ENCODE results near the gene PTTG1IP.

The PTTG1IP gene

GRCh38 chr21:44876849-44877575 is 3.5 kb upstream of the PTTG1IP start:
- Histone ChIP-seq H3K4me2 (ENCODE audit: insufficient read depth, low read length) (no peak overlapping the region), H4K20me1 (ENCODE audit: insufficient read depth, low read length) (peaks cover 11% of the 10 kb centered on the region), H3K9ac (ENCODE audit: low read depth, low read length) (no peak overlapping the region), H3K27ac (ENCODE audit: low read length) (no peak overlapping the region), H3K27me3 (ENCODE audit: insufficient read depth, low read length, poor library complexity) (peaks cover 23% of the 10 kb centered on the region), H3K79me2 (ENCODE audit: insufficient read depth, low read length) (peaks cover 14% of the 10 kb centered on the region), H3K4me1 (ENCODE audit: insufficient read depth, low read length) (peaks cover 28% of the 10 kb centered on the region), H3K36me3 (ENCODE audit: insufficient read depth, low read length) (peaks cover under 1% of the 10 kb centered on the region; the same call in 1 of the 2 replicates), H3K9me3 (ENCODE audit: insufficient read depth, low read length, severe bottlenecking) (no peaks in the 10 kb centered on the region), H2AFZ (ENCODE audit: low read depth, low read length) (no peak overlapping the region), H3K4me3 (ENCODE audit: low read depth in 1 of 2, low read length in 2 of 2) (no peak overlapping the region)
- no peak for ATAC-seq (ENCODE audit: insufficient read depth, low read depth)
- TF ChIP-seq, protein P1, sequence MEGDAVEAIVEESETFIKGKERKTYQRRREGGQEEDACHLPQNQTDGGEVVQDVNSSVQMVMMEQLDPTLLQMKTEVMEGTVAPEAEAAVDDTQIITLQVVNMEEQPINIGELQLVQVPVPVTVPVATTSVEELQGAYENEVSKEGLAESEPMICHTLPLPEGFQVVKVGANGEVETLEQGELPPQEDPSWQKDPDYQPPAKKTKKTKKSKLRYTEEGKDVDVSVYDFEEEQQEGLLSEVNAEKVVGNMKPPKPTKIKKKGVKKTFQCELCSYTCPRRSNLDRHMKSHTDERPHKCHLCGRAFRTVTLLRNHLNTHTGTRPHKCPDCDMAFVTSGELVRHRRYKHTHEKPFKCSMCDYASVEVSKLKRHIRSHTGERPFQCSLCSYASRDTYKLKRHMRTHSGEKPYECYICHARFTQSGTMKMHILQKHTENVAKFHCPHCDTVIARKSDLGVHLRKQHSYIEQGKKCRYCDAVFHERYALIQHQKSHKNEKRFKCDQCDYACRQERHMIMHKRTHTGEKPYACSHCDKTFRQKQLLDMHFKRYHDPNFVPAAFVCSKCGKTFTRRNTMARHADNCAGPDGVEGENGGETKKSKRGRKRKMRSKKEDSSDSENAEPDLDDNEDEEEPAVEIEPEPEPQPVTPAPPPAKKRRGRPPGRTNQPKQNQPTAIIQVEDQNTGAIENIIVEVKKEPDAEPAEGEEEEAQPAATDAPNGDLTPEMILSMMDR (IDR thresholded peaks at IDR 0.05; ENCODE audit: borderline replicate concordance, extremely low read depth, low read length, poor library complexity, severe bottlenecking), result no peak
- no peak for TF ChIP-seq EZH2 (IDR thresholded peaks at IDR 0.05; ENCODE audit: borderline replicate concordance, low read depth, low read length, severe bottlenecking)
- DNase-seq, result no peak

DNA sequence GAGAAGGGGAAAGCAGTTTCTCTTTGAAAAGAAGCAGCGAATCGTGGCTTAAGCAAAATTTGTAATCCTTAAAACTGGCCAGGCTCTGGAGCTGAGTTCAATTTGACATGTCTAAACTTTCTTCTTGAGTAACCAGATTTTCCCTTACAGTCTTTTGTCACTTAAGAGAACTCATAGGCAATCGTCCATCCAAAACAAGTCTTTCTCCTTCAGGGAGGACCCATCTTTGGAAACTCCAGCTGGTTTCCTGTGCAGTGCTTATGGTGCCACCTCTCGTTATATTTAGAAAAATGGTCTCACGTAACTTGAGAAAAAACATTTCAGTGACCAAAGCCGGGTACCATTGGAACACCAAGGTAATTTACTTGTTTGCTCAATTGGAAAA is 1.8 kb upstream of the PTTG1IP start:
- Histone ChIP-seq H3K79me2 (ENCODE audit: insufficient read depth, low read length) (peaks cover 31% of the 10 kb centered on the region), H4K20me1 (ENCODE audit: insufficient read depth, low read length) (peaks cover 28% of the 10 kb centered on the region), H3K27me3 (ENCODE audit: insufficient read depth, low read length, poor library complexity) (peaks cover 23% of the 10 kb centered on the region), H3K27ac (ENCODE audit: low read length) (peak overlapping the region; percentile 69), H3K9me3 (ENCODE audit: insufficient read depth, low read length, severe bottlenecking) (no peaks in the 10 kb centered on the region), H3K4me1 (ENCODE audit: insufficient read depth, low read length) (peaks cover 43% of the 10 kb centered on the region), H3K4me3 (ENCODE audit: low read depth in 1 of 2, low read length in 2 of 2) (peak overlapping the region in 1 of 2 experiments; percentile 87; a peak in 2 of 4 replicates), H3K9ac (ENCODE audit: low read depth, low read length) (peak overlapping the region; percentile 77; the same call in 1 of the 2 replicates), H3K36me3 (ENCODE audit: insufficient read depth, low read length) (peaks cover 6% of the 10 kb centered on the region; the same call in 1 of the 2 replicates), H2AFZ (ENCODE audit: low read depth, low read length) (peak overlapping the region; percentile 84), H3K4me2 (ENCODE audit: insufficient read depth, low read length) (peak overlapping the region; percentile 99)
- no peak for ATAC-seq (ENCODE audit: insufficient read depth, low read depth)
- no peak for TF ChIP-seq EZH2 (IDR thresholded peaks at IDR 0.05; ENCODE audit: borderline replicate concordance, low read depth, low read length, severe bottlenecking)
- TF ChIP-seq, protein P1 (IDR thresholded peaks at IDR 0.05; ENCODE audit: borderline replicate concordance, extremely low read depth, low read length, poor library complexity, severe bottlenecking), result peak; percentile 42
- no peak for DNase-seq

DNA sequence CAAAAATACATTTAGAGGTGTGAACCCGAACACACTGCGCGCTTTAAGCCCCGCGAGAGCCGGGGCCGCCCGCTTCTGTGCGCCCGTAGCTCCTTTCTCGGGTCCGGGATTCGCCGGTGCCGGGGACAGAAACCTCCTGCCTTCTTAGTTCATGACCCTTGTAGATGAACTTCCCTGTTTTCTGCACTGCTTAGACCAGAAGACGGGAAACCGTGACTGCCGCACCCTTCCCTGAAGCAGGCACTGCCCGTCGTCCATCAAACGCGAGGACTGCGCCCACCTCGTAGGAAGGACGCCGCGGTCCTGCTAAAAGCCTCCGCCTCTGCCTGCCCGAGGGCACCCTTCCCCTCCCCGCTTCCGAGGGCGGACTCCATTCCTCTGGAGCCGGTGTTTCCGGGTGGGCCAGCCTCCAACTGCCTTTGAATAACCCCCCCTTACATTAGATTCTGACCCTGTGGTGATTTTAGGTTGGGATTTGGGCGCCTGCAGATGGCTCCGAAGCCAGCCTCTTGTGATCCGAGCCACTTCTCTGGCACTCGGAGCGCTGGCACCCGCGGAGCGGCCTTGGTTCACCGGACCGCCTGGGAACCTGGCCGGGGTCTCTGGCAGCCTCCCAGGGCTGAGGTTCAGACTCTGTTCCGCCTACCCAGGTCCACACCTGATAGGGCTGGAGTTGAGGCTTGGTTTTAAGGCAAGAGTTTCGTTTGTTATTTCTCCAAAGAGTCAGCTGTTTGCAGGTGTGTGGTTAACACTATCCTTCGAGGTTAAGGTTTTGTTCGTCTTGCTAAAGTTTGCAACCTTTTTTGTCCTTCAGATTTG is 1.2 kb upstream of the PTTG1IP start:
- Histone ChIP-seq H3K27ac (ENCODE audit: low read length) (peak overlapping the region; percentile 69), H3K4me1 (ENCODE audit: insufficient read depth, low read length) (peaks cover 46% of the 10 kb centered on the region), H3K4me3 (ENCODE audit: low read depth in 1 of 2, low read length in 2 of 2) (peak overlapping the region; percentile 39 to 87)

More for the DNA sequence above, 1.2 kb upstream of the PTTG1IP start:
- peak; percentile 94 for TF ChIP-seq EZH2 (IDR thresholded peaks at IDR 0.05; ENCODE audit: borderline replicate concordance, low read depth, low read length, severe bottlenecking)
- TF ChIP-seq, protein P1 (IDR thresholded peaks at IDR 0.05; ENCODE audit: borderline replicate concordance, extremely low read depth, low read length, poor library complexity, severe bottlenecking), result no peak
- H3K9ac ChIP-seq (ENCODE audit: low read depth, low read length), result peak overlapping the region; percentile 77
- H3K79me2 ChIP-seq (ENCODE audit: insufficient read depth, low read length), result peaks cover 37% of the 10 kb centered on the region
- H3K4me2 ChIP-seq (ENCODE audit: insufficient read depth, low read length), result peak overlapping the region; percentile 99
- H3K36me3 ChIP-seq (ENCODE audit: insufficient read depth, low read length), result peaks cover 6% of the 10 kb centered on the region; the same call in 1 of the 2 replicates
- ATAC-seq (ENCODE audit: insufficient read depth, low read depth) (peak; percentile 26), DNase-seq (peak; percentile 62)
- H2AFZ ChIP-seq (ENCODE audit: low read depth, low read length), result peak overlapping the region; percentile 84
- H3K9me3 ChIP-seq (ENCODE audit: insufficient read depth, low read length, severe bottlenecking), result no peaks in the 10 kb centered on the region
- peaks cover 32% of the 10 kb centered on the region for H4K20me1 ChIP-seq (ENCODE audit: insufficient read depth, low read length)
- peaks cover 23% of the 10 kb centered on the region for H3K27me3 ChIP-seq (ENCODE audit: insufficient read depth, low read length, poor library complexity)
